Measurements from ENCODE around the gene TBC1D22A. TPM values are rescaled to one million over a fixed set of nuclear protein-coding genes. Genes with fewer than 3 reads are reported as not detected.

TBC1D22A gene
- total RNA-seq, 4 donors from 2014 or later, result 10.8 to 32.2 (median 22.3) TPM

DNA sequence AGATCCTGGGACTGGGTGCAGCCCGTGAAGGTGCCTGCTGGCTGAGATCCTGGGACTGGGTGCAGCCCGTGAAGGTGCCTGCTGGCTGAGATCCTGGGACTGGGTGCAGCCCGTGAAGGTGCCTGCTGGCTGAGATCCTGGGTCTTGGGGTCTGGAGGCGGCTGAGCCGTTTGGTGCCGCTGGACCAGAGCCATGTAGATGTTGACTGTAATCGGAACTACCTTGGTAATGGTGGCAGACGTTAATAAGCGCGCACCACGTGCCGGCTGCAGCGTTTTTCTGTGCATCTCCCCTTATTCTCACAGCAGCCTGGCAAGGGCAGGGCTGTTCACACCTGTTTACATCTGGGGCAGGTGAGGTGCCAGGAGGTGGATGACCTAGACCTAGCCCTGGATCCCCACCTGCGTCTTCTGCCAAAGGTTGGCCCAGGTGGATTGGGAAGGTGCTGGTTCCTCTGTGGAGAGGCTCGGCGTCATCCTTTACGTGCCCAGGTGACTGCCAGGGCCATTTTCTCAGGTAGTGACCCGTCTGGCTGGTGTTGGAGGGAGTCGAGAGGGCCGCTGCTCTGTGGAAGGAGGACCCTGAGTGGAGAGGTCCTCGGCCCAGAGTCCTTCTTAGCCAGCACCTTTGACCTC is 382.5 kb downstream of the TBC1D22A start:
- TF ChIP-seq, protein P1, sequence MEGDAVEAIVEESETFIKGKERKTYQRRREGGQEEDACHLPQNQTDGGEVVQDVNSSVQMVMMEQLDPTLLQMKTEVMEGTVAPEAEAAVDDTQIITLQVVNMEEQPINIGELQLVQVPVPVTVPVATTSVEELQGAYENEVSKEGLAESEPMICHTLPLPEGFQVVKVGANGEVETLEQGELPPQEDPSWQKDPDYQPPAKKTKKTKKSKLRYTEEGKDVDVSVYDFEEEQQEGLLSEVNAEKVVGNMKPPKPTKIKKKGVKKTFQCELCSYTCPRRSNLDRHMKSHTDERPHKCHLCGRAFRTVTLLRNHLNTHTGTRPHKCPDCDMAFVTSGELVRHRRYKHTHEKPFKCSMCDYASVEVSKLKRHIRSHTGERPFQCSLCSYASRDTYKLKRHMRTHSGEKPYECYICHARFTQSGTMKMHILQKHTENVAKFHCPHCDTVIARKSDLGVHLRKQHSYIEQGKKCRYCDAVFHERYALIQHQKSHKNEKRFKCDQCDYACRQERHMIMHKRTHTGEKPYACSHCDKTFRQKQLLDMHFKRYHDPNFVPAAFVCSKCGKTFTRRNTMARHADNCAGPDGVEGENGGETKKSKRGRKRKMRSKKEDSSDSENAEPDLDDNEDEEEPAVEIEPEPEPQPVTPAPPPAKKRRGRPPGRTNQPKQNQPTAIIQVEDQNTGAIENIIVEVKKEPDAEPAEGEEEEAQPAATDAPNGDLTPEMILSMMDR (IDR thresholded peaks at IDR 0.05; ENCODE audit: low read depth), result no peak

DNA sequence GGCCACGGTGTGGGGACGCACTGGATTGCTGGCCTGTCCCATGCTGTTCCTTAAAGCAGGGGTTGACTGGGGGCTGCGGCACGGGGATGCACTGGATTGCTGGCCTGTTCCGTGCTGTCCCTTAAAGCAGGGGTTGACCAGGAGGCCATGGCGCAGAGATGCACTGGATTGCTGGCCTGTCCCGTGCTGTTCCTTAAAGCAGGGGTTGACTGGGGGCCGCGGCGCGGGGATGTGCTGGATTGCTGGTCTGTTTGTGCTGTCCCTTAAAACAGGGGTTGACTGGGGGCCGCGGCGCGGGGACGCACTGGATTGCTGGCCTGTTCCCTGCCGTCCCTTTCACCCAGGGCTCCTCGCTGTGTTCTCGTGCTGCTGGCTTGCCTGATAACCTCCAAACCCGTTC is 383.4 kb downstream of the TBC1D22A start:
- TF ChIP-seq, protein P1 (IDR thresholded peaks at IDR 0.05; ENCODE audit: low read depth), result no peak

DNA sequence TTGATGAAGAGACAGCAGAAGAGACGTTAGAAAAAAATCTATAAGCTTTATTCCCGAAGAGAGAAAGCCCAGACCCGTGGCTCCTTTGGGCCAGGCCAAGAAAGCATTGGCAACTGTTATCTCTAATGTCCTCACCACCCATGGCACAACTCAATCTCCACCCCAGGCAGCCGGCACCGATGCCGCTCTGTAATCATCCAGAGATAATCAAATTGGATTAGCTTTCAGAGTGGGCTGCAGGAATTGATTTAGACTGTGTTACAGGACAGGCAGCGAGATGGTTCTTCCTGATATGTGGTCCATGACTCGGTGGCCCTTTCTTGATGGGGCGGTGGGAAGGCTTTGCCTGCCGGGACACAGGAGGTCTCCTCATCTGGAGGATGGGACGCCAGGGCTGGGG is 383.9 kb downstream of the TBC1D22A start:
- TF ChIP-seq, protein P1 (IDR thresholded peaks at IDR 0.05; ENCODE audit: low read depth), result no peak

DNA sequence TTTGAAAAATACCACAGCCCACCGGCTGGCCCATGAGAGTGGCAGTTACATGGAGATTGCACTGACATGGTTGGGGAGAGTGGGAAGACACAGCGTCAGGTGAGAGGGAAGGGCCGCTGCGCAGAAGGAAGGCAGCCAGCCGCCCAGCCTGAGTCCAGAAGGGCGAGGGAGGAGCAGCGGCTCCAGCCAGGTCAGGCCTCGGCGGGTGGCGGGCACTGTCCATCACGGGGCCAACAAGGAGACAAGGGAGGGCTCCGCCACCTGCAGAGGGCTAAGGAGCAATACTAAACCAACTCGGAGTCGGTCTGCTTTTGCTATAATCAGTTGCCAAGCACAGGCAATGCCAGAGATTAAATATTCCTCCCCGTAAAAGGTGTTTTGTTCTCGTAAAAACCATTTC is 384.5 kb downstream of the TBC1D22A start:
- TF ChIP-seq, protein P1 (IDR thresholded peaks at IDR 0.05; ENCODE audit: low read depth), result no peak

DNA sequence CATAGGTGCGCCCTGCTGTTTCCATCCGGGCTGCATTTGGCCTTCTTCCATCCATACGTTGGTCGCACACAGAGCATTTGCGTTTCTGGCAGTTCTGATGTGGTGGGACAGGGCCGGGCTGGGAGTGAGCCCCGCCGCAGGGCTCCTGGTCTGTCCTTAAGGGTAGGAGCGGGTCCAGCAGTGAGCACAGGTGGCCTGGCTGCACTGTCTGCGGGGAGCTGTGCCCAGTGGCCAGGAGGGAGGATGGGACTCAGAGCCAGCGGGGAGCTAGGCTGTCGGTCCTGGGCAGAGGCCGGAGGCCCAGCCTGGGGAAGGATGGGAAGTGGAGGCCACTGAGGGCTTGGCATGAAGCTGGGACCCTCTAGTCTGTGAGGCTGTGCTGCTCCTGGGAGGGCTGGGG is 385.1 kb downstream of the TBC1D22A start:
- TF ChIP-seq, protein P1 (IDR thresholded peaks at IDR 0.05; ENCODE audit: low read depth), result no peak

DNA sequence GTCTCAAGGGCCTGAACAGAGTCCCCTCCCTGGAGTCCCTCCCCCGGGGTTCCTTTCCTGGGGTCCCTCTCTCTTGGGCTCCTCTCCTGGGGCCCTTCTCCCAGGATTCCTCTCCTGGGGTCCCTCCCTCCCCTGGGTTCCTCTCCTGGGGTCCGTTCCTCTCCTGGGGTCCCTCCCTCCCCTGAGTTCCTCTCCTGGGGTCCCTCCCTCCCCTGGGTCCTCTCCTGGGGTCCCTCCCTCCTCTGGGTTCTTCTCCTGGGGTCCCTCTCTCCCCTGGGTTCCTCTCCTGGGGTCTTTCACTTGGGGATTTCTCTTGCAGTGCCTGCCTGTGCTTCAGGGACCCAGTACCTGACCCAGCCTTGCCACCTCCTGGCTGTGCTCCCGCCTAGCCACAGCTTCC is 386.1 kb downstream of the TBC1D22A start:
- TF ChIP-seq, protein P1 (IDR thresholded peaks at IDR 0.05; ENCODE audit: low read depth), result no peak

DNA sequence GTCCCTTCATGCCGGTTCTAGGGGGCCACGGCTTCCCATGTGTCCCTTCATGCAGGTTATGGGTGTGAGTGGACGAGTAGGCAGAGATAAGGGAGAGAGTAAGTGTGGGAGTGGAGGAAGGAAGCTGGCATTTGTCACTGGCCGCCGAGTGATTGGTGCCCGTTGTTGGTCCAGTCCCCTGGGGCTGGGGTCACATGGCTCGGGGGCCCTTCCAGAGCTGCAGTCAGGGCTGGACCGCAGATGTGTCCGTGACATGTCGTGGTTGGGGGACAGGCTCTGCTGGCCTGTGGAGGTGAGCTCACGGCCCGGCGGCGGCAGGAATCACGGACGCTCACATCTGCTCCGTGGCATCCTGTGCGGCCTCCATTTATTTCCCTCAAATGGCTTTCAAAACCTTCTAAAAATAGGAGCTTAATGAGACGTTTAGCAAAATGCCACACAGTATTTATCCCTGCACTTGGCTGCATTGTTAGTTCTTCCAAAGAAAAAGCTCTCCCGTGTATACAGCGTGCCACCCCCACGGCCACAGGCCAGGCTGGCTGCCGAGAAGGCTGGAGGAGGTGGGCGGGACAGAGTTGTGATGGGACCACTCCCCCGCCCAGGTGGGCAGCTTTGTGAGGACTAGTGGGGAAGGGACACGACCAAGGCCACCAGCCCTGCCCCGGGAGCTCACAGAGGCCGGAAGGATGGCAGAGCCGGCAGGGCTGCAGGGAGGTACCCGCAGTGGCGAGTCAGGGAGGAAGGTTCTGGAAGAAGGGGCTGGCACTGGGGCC is 386.7 kb downstream of the TBC1D22A start:
- TF ChIP-seq, protein P1 (IDR thresholded peaks at IDR 0.05; ENCODE audit: low read depth), result no peak
